NCI-H1092 treated with DMSO at 0.1 percent for 48 hours (cell line): Measurements from ENCODE around the gene SLC5A11.
"Not testable (repeated sequence)": the region's sequence is repeated elsewhere in the genome, so short reads cannot be mapped to it uniquely, and the experiment has no call there.

Experiments
- DNase-seq: peaks from one replicate; lab custom pipeline; 2025; lab: John Stamatoyannopoulos, UW

The SLC5A11 gene

GRCh38 chr16:24858219-24859041 lies 12.7 kb downstream of the SLC5A11 start:
- no peak for DNase-seq

GRCh38 chr16:24861461-24861860 lies 15.7 kb downstream of the SLC5A11 start:
- no peak for DNase-seq

- no peak for DNase-seq
These were observed 18.0 kb downstream of the SLC5A11 start for GRCh38 chr16:24863582-24864437.

GRCh38 chr16:24869033-24869432 lies 23.3 kb downstream of the SLC5A11 start:
- DNase-seq, result no peak

GRCh38 chr16:24871891-24872290 lies 26.1 kb downstream of the SLC5A11 start:
- no peak for DNase-seq

GRCh38 chr16:24873028-24873427 lies 27.3 kb downstream of the SLC5A11 start:
- no peak for DNase-seq

- no peak for DNase-seq
These were observed 29.7 kb downstream of the SLC5A11 start for GRCh38 chr16:24875466-24875865.

GRCh38 chr16:24876231-24876630 lies 30.5 kb downstream of the SLC5A11 start:
- DNase-seq, result no peak

GRCh38 chr16:24879684-24880083 lies 33.9 kb downstream of the SLC5A11 start:
- DNase-seq, result no peak

GRCh38 chr16:24883714-24884151 lies 38.0 kb downstream of the SLC5A11 start:
- no peak for DNase-seq

GRCh38 chr16:24887472-24887871 lies 41.7 kb downstream of the SLC5A11 start:
- no peak for DNase-seq

GRCh38 chr16:24890746-24891145 lies 45.0 kb downstream of the SLC5A11 start:
- DNase-seq, result no peak

- no peak for DNase-seq
These were observed 50.7 kb downstream of the SLC5A11 start for GRCh38 chr16:24896439-24896838.

- DNase-seq, result not testable (repeated sequence)
These were observed 51.8 kb downstream of the SLC5A11 start for GRCh38 chr16:24897522-24897921.

GRCh38 chr16:24900230-24900629 lies 54.5 kb downstream of the SLC5A11 start:
- DNase-seq, result no peak

- no peak for DNase-seq
These were observed 60.5 kb downstream of the SLC5A11 start for GRCh38 chr16:24906199-24906808.

GRCh38 chr16:24906901-24907300 lies 61.1 kb downstream of the SLC5A11 start:
- DNase-seq, result no peak

- no peak for DNase-seq
These were observed 63.0 kb downstream of the SLC5A11 start for GRCh38 chr16:24908716-24909115.

- no peak for DNase-seq
These were observed 64.1 kb downstream of the SLC5A11 start for GRCh38 chr16:24909856-24910255.

- no peak for DNase-seq
These were observed 69.3 kb downstream of the SLC5A11 start for GRCh38 chr16:24915019-24915418.

- no peak for DNase-seq
These were observed 69.8 kb downstream of the SLC5A11 start for GRCh38 chr16:24915576-24915975.

- DNase-seq, result no peak
These were observed 71.5 kb downstream of the SLC5A11 start for GRCh38 chr16:24917236-24917635.

- DNase-seq, result no peak
These were observed 72.1 kb downstream of the SLC5A11 start for GRCh38 chr16:24917891-24918290.
